Mesenchymal stem cell (in vitro differentiated cells and primary cell): ENCODE results near the gene LRRC70.

ENCODE experiments used
- DNase-seq: peaks from one replicate; pipeline ENCODE4 v3.0.0-alpha.2; 2013
- H2AFZ ChIP-seq: one replicate; pipeline ENCODE4 v1.6.1; 2013; ENCODE audit warnings: low read depth, mild to moderate bottlenecking, control low read depth, inconsistent platforms, low read length, moderate library complexity
- H2AK5ac ChIP-seq: 2 replicates; pipeline ENCODE4 v1.6.1; 2013; ENCODE audit warnings: low read length, moderate library complexity, mild to moderate bottlenecking, inconsistent platforms; ENCODE audit not compliant: severe bottlenecking
- H2BK120ac ChIP-seq: one replicate; pipeline ENCODE4 v1.6.1; 2013; ENCODE audit warnings: low read depth, mild to moderate bottlenecking, inconsistent platforms, low read length, moderate library complexity
- H2BK12ac ChIP-seq, 2 experiments: one replicate each; pipeline ENCODE4 v1.6.1; 2013; ENCODE audit warnings: inconsistent platforms in 2 of 2, low read length in 2 of 2, mild to moderate bottlenecking in 2 of 2, moderate library complexity in 2 of 2, control low read depth in 1 of 2
- H2BK15ac ChIP-seq: one replicate; pipeline ENCODE4 v1.6.1; 2013; ENCODE audit warnings: mild to moderate bottlenecking, low read depth, inconsistent platforms; ENCODE audit not compliant: poor library complexity, severe bottlenecking
- H2BK5ac ChIP-seq: 2 replicates; pipeline ENCODE4 v1.6.1; 2013; ENCODE audit warnings: low read depth, mild to moderate bottlenecking, low read length, control low read depth, inconsistent platforms; ENCODE audit not compliant: poor library complexity, severe bottlenecking
- H3K14ac ChIP-seq, 2 experiments: one replicate each; pipeline ENCODE4 v1.6.1; 2013; ENCODE audit warnings: inconsistent platforms in 2 of 2, low read length in 2 of 2, control low read depth in 1 of 2, mild to moderate bottlenecking in 1 of 2, moderate library complexity in 1 of 2
- H3K18ac ChIP-seq, 2 experiments: one replicate each; pipeline ENCODE4 v1.6.1; 2013; ENCODE audit warnings: inconsistent platforms in 2 of 2, low read length in 2 of 2, control low read depth in 1 of 2, low read depth in 1 of 2, mild to moderate bottlenecking in 1 of 2
- H3K23ac ChIP-seq, 2 experiments: one replicate each; pipeline ENCODE4 v1.6.1; 2013; ENCODE audit warnings: inconsistent platforms in 2 of 2, low read length in 2 of 2, mild to moderate bottlenecking in 2 of 2, moderate library complexity in 2 of 2, control low read depth in 1 of 2
- H3K27ac ChIP-seq: 2 replicates; pipeline ENCODE4 v1.5.1; 2013; ENCODE audit warnings: mild to moderate bottlenecking, moderate library complexity, low read length, control low read depth, inconsistent platforms; ENCODE audit not compliant: poor library complexity, severe bottlenecking
- H3K27me3 ChIP-seq, 2 experiments: 2 replicates each; pipeline versions ENCODE4 v1.6.1 to v1.7.0; 2013; ENCODE audit warnings: low read length in 2 of 2, mild to moderate bottlenecking in 2 of 2, moderate library complexity in 2 of 2, control low read depth in 1 of 2, inconsistent platforms in 1 of 2; ENCODE audit not compliant: control insufficient read depth in 1 of 2, insufficient read depth in 1 of 2
- H3K36me3 ChIP-seq, 2 experiments: 2 replicates each; pipeline versions ENCODE4 v1.6.1 to v1.7.0; 2013; ENCODE audit warnings: low read length in 2 of 2, control low read depth in 1 of 2, inconsistent platforms in 1 of 2, low read depth in 1 of 2, mild to moderate bottlenecking in 1 of 2; ENCODE audit not compliant: insufficient read depth in 2 of 2, control insufficient read depth in 1 of 2
- H3K4ac ChIP-seq, 2 experiments: one replicate each; pipeline ENCODE4 v1.6.1; 2013; ENCODE audit warnings: inconsistent platforms in 2 of 2, low read length in 2 of 2, mild to moderate bottlenecking in 2 of 2, moderate library complexity in 2 of 2, control low read depth in 1 of 2, low read depth in 1 of 2
- H3K4me1 ChIP-seq: 2 replicates; pipeline ENCODE4 v1.6.1; 2013; ENCODE audit warnings: low read depth, low read length, control low read depth; ENCODE audit not compliant: control insufficient read depth, insufficient read depth
- H3K4me2 ChIP-seq: 2 replicates; pipeline ENCODE4 v1.6.1; 2013; ENCODE audit warnings: low read length, mild to moderate bottlenecking, inconsistent platforms; ENCODE audit not compliant: poor library complexity, severe bottlenecking
- H3K4me3 ChIP-seq, 2 experiments: 2 replicates each; pipeline versions ENCODE4 v1.5.1 to v1.7.0; 2013; ENCODE audit warnings: low read length in 2 of 2, mild to moderate bottlenecking in 2 of 2, control low read depth in 1 of 2, low read depth in 1 of 2; ENCODE audit not compliant: insufficient read depth in 1 of 2
- H3K79me1 ChIP-seq: replicated peaks from 2 replicates; pipeline ENCODE4 v1.6.1; 2013; ENCODE audit warnings: mild to moderate bottlenecking, control low read depth, low read length, inconsistent platforms; ENCODE audit not compliant: poor library complexity, severe bottlenecking
- H3K9ac ChIP-seq: 2 replicates; pipeline ENCODE4 v1.7.0; 2013; ENCODE audit warnings: mild to moderate bottlenecking, low read length, moderate library complexity
- H3K9me3 ChIP-seq: 2 replicates; pipeline ENCODE4 v1.7.0; 2013; ENCODE audit warnings: mild to moderate bottlenecking, low read length; ENCODE audit not compliant: control insufficient read depth
- H4K8ac ChIP-seq: one replicate; pipeline ENCODE4 v1.6.1; 2013; ENCODE audit warnings: inconsistent platforms, mild to moderate bottlenecking, low read length, moderate library complexity
- H4K91ac ChIP-seq: one replicate; pipeline ENCODE4 v1.6.1; 2013; ENCODE audit warnings: mild to moderate bottlenecking, low read length, inconsistent platforms
- WGBS: methylation state at CpG from one replicate; pipeline ENCODE4 v1.1.7; 2013; ENCODE audit warnings: mixed read lengths; 5-methylcytosine and 5-hydroxymethylcytosine counted together

The LRRC70 gene

GRCh38 chr5:62577488-62577887, 1.1 kb upstream of the LRRC70 start:
- no peak overlapping the region for H3K14ac ChIP-seq
- no peak overlapping the region for H3K4ac ChIP-seq
- H2BK15ac ChIP-seq, result no peak overlapping the region
- H2AFZ ChIP-seq, result no peak overlapping the region
- no peaks in the 10 kb centered on the region for H3K27me3 ChIP-seq
- no peak overlapping the region for H3K27ac ChIP-seq
- no peak overlapping the region for H2BK120ac ChIP-seq
- no peak overlapping the region for H2BK12ac ChIP-seq
- WGBS, result no CpG with 5 or more reads among the region's 1 CpG
- H3K4me1 ChIP-seq, result no peaks in the 10 kb centered on the region
- no peak overlapping the region for H4K8ac ChIP-seq
- H3K4me2 ChIP-seq, result no peak overlapping the region
- no peak overlapping the region for H3K23ac ChIP-seq
- H3K9ac ChIP-seq, result no peak overlapping the region
- H2AK5ac ChIP-seq, result no peak overlapping the region
- H3K79me1 ChIP-seq, result peaks cover 3% of the 10 kb centered on the region
- no peaks in the 10 kb centered on the region for H3K9me3 ChIP-seq
- no peak overlapping the region for H2BK5ac ChIP-seq
- DNase-seq, result no peak
- no peak overlapping the region for H3K4me3 ChIP-seq
- no peak overlapping the region for H3K18ac ChIP-seq
- no peak overlapping the region for H4K91ac ChIP-seq
- peaks cover 0 to 12% of the 10 kb centered on the region in 2 experiments for H3K36me3 ChIP-seq

- Histone ChIP-seq H3K4me2 (no peak overlapping the region), H4K91ac (no peak overlapping the region), H2AFZ (no peak overlapping the region), H2BK15ac (no peak overlapping the region), H2BK12ac (no peak overlapping the region), H3K9ac (no peak overlapping the region), H3K23ac (no peak overlapping the region), H3K4ac (no peak overlapping the region), H3K79me1 (peaks cover 1% of the 10 kb centered on the region), H2AK5ac (no peak overlapping the region), H2BK120ac (no peak overlapping the region), H3K36me3 (peaks cover 0 to 12% of the 10 kb centered on the region in 2 experiments), H3K18ac (no peak overlapping the region), H2BK5ac (no peak overlapping the region), H3K27ac (no peak overlapping the region), H4K8ac (no peak overlapping the region), H3K14ac (no peak overlapping the region), H3K4me1 (no peaks in the 10 kb centered on the region), H3K4me3 (no peak overlapping the region), H3K27me3 (no peaks in the 10 kb centered on the region), H3K9me3 (no peaks in the 10 kb centered on the region)
- whole genome bisulfite sequencing, result 92% methylated on average over 2 of the region's 5 CpGs
- no peak for DNase-seq
These were observed 1.1 kb downstream of the LRRC70 start for GRCh38 chr5:62579761-62580160.

- 98% methylated on average over 7 of the region's 8 CpGs for WGBS
- Histone ChIP-seq H3K23ac (no peak overlapping the region), H2BK5ac (no peak overlapping the region), H2AFZ (no peak overlapping the region), H3K27ac (no peak overlapping the region), H3K4me2 (no peak overlapping the region), H3K4me3 (no peak overlapping the region), H3K4ac (no peak overlapping the region), H4K91ac (no peak overlapping the region), H2AK5ac (no peak overlapping the region), H2BK15ac (no peak overlapping the region), H3K4me1 (no peaks in the 10 kb centered on the region), H3K18ac (no peak overlapping the region), H3K27me3 (no peaks in the 10 kb centered on the region), H3K9me3 (no peaks in the 10 kb centered on the region), H3K9ac (no peak overlapping the region), H3K36me3 (peaks cover 0 to 10% of the 10 kb centered on the region in 2 experiments), H3K14ac (no peak overlapping the region), H2BK12ac (no peak overlapping the region), H2BK120ac (no peak overlapping the region), H3K79me1 (no peaks in the 10 kb centered on the region), H4K8ac (no peak overlapping the region)
- DNase-seq, result no peak
These were observed 3.4 kb downstream of the LRRC70 start for GRCh38 chr5:62581836-62582597.

GRCh38 chr5:62584391-62584790, 5.8 kb downstream of the LRRC70 start:
- no peak overlapping the region for H3K9ac ChIP-seq
- H2AFZ ChIP-seq, result no peak overlapping the region
- no peak overlapping the region for H3K4me3 ChIP-seq
- H4K91ac ChIP-seq, result no peak overlapping the region
- H2BK12ac ChIP-seq, result no peak overlapping the region
- H3K27ac ChIP-seq, result no peak overlapping the region
- no peaks in the 10 kb centered on the region for H3K9me3 ChIP-seq
- no peak overlapping the region for H3K4ac ChIP-seq
- H4K8ac ChIP-seq, result no peak overlapping the region
- H3K23ac ChIP-seq, result no peak overlapping the region
- no peak overlapping the region for H3K4me2 ChIP-seq
- H3K27me3 ChIP-seq, result no peaks in the 10 kb centered on the region
- H3K36me3 ChIP-seq, result peaks cover 0 to 14% of the 10 kb centered on the region in 2 experiments
- no peak overlapping the region for H2BK15ac ChIP-seq
- 100% methylated on average over 2 of the region's 3 CpGs for WGBS
- no peak overlapping the region for H3K18ac ChIP-seq
- DNase-seq, result no peak
- H2BK120ac ChIP-seq, result no peak overlapping the region
- H2AK5ac ChIP-seq, result no peak overlapping the region
- H2BK5ac ChIP-seq, result no peak overlapping the region
- H3K14ac ChIP-seq, result no peak overlapping the region
- H3K4me1 ChIP-seq, result no peaks in the 10 kb centered on the region
- H3K79me1 ChIP-seq, result no peaks in the 10 kb centered on the region
